Glomerular visceral epithelial cell (primary cell): ENCODE data around the gene RASGEF1B.
"Not testable (repeated sequence)": the region's sequence is repeated elsewhere in the genome, so short reads cannot be mapped to it uniquely, and the experiment has no call there.

Experiments used
- DNase-seq: peaks from one replicate; pipeline ENCODE4 v3.0.0-alpha.2; 2016; ENCODE audit errors: extremely low spot score

The RASGEF1B gene

DNA sequence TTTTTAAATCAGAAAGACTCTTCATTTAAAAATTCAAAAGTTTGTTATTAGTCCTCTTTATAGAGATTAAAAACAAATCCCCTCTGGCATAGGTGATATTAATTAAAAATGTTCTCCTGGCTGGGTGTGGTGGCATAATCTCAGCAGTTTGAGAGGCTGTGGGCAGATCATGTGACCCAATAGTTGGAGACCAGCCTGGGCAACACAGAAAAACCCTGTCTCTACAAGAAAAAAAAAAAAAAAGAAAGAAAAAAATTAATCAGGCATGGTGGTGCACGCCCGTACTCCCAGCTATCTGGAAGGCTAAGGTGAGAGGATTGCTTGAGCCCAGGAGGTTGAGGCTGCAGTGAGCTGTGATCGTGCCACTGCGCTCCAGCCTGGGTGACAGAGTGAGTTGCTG is 38.9 kb downstream of the RASGEF1B start:
- no peak for DNase-seq

DNA sequence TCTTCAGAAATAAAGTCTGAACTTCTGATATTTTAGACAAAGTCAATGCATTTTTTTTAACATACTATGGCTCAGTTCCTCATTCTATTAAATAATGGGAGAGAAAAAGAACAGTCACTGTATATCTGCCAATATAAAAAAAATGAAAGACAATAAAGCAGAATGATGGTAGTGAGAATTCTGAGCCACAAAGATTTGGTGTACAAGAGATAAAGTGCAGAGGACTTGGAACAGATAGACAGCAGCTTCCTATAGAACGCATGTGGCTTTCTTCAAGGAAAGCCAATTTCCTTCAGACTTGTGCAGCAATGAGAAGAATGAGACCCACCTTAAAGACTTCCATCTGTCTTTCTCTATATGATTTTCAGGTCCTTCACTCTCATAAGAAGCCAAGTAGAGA is 39.7 kb downstream of the RASGEF1B start:
- no peak for DNase-seq

- no peak for DNase-seq
Observed at GRCh38 chr4:81429607-81430006, 42.1 kb downstream of the RASGEF1B start.

- DNase-seq, result no peak
Observed at GRCh38 chr4:81429031-81429430, 42.7 kb downstream of the RASGEF1B start.

GRCh38 chr4:81428002-81428401 is 43.7 kb downstream of the RASGEF1B start:
- no peak for DNase-seq

DNA sequence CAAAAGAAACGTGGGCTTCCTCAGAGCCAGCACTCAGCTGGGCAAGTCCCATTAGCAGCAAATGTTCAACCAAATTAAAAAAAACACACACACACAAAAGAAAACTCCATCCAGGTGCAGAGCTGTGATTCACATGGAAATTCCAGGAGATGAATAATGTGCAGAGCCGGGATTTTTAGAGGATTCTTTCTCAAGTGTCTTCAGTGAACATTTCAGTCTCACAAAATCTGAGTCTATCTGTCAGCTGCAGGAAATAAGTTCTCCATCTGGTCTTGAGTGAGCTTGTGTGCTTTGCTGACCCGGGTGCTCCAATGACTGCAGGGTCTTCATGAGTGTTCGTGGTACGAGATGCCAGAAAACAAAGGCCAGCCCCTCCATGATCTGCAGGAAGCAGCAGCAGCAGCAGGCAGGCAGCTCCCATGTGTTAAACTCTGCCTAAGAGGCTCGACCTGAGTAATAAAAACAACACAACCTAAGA is 44.3 kb downstream of the RASGEF1B start:
- peak; percentile 69 for DNase-seq

- no peak for DNase-seq
Observed at GRCh38 chr4:81426770-81427289, 44.9 kb downstream of the RASGEF1B start.

DNA sequence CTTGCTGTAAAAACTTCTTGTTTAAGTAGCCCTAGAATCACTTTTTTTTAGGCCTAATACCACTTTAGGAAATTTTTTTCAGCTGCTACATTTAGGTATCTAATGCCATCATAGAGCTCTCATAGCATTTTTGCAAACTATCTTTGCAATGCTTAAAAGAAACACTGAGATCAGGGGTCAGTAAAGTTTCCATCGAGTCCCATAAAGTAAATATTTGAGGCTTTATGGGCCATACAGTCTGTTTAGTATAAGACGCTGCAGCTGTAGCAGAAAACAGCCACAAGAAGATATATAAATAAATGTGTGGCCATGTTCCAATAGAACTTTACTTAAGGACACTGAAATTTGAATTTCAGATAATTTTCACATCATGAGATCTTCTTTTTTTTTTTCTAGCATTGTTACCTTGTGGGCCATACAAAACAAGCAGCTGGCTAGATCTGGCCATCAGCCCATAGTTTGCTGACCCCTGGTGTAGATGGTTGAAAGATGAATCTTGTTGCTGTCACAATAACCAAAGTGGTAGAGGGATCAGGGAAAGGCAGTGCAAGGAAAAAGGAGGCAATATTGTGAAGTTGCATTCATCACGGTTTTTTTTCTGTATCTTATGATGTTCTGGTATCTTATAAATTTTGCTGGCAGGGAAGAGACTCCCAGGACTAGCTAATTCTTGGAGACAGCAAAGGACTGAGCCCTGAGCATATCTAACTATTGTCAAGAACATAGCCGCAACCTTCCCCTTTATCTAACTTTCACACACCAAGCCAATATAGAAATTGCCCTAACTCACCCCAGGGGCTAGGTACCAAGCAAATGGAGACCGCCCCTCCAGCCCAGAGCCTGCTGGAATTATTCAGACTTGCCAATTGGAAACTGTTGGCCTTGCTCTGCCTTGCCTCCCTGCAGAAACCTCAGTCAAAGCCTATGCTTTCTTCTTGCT is 46.6 kb downstream of the RASGEF1B start:
- DNase-seq, result no peak

- DNase-seq, result no peak
Observed at GRCh38 chr4:81424336-81424735, 47.4 kb downstream of the RASGEF1B start.

DNA sequence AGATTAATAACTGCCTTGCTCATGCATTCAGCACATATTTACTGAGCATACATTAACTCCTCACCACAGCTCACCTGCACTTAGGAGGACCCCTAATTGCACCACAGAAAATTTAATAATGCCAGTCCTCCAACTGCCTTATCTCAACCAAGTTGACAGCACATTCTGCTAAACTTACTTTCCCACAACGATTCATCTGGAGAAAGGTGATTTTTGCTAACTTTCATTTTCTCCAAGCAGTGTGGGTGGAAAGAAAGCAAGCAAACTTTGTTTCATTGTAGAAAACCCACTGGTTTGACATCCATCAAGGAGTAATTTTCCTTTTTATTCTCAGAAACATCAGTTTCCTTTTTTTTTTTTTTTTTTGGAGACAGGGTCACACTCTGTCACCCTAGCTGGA is 49.1 kb downstream of the RASGEF1B start:
- no peak for DNase-seq

DNA sequence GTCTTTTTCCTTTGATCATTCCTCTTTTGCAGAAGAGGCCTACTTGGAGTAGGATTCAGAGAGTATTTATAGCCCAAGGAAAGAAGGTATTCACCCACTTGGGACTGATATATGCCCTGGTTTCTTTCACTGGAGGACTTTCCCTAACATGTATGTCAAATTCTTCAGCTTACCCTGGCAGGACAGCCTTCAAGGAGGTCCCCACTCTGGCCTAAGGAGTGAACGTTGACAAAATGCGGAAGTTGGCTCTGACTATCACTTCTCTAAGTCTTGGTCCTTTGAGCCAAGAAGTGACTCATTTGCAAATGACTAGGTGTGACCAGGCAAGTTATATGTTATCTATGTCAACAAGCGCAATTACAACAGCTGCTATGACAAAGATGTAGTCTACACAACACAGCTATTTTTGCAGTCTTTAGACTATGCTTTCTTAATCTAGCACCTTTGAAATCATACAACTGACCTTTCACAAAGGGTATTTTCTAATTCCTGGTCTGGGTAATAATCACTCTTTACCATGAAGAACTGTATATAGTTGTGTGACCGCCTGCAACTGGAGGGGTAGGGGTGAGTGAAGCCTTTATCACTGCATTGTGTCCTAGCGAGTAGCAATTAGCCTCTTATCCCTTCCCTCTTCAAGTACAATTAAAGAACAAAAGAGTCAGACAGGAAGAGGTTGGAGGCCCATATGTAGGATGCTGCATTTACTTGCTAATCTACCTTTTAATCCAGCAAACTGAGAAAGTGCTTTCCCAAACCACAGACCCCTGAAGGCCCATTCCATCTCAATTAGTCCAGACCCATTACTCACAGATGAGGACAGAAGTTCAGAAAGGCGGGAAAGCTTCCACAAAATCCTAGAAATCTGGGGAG is 50.1 kb downstream of the RASGEF1B start:
- peak; percentile 59 for DNase-seq

DNA sequence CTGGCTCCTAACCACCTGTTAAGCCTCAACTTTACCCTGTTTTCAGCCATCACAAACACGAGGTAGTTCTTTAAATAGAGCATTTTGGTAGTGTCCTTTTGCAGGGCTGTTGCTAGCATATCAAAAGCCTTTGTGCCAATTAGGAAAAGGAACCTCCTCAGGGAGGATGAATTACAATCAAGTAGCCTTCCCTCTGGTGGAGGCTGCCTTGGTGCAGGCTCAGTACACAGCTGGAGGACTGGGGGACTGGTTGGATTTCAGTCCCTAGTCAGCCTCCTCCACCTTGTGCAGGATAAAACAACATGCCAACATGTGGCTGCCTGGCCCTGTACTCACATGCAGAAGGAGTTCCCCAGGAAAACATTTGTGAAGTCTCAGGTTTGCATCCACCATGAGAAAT is 53.1 kb downstream of the RASGEF1B start:
- DNase-seq, result no peak

DNA sequence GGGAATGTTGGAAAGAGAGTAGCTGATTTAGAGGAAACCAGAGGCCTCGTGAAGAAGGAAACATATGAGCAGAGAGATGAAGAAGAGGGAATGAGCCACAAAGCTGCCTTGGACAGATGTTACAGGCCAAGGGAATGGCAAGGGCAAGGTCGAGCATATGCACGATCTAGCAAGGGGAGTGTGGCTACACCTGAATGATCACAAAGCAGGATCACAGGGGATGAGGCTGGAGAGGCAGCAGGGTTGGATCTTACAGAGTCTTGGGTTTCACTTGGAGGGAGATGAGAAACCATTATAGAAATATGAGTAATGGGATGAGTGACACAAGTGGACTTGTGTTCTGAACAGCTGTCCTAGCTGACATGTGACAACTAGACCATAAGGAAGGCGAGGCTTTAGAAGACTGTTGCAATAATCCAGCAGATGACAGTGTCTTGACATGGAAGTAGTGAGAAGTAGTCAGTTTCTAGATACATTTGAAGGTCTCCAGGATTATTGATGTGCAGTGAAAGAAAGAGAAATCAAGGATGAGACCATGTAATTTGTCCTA is 58.7 kb downstream of the RASGEF1B start:
- no peak for DNase-seq

DNA sequence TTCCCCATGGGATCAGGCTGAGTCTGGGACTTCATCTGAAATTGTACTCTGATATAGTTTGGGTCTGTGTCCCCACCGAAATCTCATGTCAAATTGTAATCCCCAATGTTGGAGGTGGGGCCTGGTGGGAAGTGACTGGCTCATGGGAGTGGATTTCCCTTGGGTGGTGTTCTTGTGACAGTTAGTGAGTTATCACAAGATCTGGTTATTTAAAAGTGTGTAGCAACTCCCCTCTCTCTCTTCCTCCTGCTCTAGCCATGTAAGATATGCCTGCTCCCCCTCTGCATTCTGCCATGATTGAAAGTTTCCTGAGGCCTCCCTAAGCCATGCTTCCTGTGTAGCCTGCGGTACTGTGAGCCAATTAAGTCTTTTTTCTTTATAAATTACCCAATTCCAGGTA is 61.0 kb downstream of the RASGEF1B start:
- DNase-seq, result no peak

DNA sequence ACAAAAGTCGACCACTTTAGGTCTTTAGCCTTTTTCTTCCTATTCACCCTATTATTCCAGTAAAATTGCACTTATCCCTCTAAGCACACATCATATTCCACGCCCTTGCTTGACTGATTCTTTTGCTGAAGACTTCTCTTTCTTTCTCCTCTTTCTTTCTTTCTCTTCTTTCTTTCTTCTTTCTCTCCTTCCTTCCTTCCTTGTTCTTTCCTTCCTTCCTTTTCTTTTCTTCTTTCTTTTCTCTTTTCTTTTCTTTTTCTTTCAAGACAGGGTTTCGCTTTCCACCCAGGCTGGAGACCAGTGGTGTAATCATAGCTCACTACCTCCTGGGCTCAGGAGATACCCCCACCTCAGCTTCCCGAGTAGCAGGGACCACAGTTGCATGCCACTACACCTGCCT is 61.9 kb downstream of the RASGEF1B start:
- DNase-seq, result no peak

DNA sequence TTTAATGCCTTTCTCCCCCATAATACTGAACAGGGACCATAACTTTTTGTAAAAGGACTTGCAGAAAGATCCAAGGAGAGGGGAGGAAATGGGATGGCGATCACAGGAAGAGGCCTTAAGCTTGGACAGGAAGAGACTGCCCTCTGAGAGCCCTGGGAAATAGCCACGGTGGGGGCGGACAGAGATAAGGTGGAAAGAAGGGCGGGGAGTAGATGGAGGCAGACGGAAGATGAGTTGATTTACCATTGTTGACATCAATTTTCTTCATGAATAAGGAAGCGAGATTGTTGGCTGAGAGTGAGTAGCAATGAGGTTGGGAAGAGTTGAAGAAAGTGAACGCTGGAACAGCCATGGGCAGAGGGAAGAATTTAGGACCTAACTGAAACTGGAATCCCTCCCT is 63.4 kb downstream of the RASGEF1B start:
- no peak for DNase-seq

DNA sequence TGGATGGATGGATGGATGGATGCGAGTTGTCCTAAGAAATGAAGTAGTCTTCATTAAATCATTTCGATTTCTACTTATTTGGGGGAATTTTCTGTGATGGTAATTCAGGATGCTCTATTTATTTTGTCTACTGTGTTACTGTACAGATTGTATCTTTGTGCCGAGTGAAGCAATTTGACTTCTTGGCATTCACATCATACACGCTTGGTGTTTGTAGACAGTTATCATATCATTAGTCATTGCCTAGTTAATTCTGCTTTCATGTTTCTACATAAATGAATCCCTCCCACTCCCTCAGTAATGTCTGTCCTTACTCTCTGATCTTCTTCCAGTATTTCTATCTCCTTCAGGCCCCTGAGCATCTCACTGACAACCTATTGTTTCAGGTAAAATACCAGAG is 64.0 kb downstream of the RASGEF1B start:
- no peak for DNase-seq

DNA sequence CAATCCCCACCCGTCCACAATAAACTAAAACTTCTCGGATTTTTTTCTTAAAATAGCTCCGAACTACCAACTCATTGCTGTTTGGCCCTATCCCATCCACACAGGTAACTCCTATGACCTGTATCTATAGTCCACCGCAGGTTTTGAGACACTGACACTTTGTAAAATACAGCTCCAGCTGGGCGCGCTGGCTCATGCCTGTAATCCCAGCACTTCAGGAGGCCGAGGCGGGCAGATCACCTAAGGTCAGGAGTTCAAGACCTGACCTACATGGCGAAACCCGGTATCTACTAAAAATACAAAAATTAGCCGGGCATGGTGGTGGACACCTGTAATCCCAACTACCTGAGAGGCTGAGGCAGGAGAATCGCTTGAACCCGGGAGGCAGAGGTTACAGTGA is 65.2 kb downstream of the RASGEF1B start:
- not testable (repeated sequence) for DNase-seq

GRCh38 chr4:81405900-81406401 is 65.8 kb downstream of the RASGEF1B start:
- peak; percentile 71 for DNase-seq

GRCh38 chr4:81404741-81405140 is 67.0 kb downstream of the RASGEF1B start:
- DNase-seq, result no peak

DNA sequence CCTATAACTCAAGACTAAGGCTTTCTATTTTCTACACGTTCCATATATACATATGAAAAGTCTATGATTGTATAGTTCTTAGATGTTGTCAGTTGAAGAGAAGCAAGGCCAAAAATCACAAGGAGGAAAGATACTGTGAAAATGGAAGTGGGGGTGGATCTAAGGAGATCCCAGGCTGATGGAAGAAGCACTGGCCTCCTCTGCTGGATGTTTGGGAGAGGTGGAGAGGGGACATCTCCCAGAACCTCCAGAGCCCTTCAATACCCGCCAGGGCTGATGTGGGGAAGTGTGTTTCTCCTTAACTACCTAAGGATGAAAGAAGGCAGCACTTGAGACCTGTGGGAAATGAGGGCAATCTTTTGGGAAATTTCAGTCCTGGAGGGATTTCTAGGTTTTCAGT is 67.4 kb downstream of the RASGEF1B start:
- no peak for DNase-seq
